Measurements from ENCODE around the gene B4GALT4.

The B4GALT4 gene

DNA sequence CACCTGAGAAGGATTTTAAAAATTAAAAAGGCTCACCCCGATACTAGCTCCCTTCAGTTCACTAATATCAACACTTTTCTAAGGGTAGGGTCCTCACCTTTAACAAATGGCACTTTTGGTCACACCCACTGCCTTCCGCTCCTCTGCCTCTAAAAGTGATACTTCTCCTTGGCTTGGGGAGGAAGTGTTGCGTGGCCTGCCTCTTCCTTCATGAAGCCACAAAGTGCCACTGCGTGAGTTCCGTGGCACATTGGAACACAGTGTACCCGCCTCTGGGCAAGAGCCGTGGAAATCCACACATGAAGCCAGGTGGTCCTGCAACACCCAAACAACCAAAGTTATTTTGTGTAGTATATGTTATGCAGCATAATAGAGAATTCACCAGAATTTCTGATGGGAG lies 3.9 kb downstream of the B4GALT4 start:
- no peak for DNase-seq

DNA sequence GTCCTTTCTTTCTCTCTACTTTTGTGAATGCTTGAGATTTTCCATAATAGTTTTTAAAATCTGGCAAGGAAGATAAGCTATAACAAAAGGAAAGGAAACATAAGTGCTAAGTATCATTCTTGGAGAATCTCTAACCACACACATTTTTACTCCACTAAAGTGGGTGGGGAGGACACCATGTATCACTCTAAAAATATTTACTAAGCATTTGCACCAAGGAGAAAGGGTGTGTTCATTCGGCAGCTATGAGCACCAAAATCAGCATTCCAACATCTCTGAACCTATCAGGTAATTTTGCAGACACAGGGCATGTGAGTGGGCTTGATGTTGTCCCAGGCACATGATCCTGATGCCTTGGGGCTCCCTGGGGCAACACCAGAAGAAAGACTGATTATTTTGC lies 5.5 kb downstream of the B4GALT4 start:
- DNase-seq: no peak

DNA sequence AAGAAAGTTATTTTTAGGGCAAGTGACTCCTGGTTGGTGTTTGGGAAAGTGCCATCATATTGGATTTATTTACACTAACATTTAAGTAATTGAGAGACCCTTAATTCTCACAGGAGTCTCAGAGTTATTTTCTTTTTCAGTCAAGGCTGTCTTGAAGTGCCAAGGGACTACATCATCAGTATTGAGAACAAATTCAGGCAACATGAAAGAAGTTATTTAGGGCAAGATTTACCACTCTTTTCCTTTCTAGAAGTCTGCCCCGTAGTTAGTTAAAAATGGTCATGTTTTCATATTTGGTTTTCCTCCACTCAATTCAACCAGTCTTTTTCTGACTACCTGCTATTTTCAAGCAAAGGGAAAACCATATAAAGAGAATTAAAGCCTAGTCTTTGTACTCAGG lies 6.1 kb downstream of the B4GALT4 start:
- DNase-seq: no peak

DNA sequence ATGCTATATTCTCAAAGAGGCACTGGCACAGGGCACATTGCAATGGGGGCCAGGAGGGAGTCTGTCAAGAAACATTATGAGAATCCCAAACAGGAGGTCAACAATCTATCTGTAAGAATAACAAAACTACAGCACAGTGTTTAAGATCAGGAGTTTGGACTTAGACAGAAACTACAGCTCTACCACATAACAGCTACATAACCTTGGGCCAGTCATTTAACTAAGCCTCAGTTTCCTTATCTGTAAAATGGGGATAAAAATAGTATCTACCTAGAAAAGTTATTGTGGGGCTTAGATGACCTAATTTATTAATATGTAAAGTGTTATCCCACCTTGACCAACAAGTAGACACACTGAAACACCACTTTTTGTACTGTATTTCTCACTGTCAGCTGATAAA lies 9.9 kb downstream of the B4GALT4 start:
- no peak for DNase-seq

DNA sequence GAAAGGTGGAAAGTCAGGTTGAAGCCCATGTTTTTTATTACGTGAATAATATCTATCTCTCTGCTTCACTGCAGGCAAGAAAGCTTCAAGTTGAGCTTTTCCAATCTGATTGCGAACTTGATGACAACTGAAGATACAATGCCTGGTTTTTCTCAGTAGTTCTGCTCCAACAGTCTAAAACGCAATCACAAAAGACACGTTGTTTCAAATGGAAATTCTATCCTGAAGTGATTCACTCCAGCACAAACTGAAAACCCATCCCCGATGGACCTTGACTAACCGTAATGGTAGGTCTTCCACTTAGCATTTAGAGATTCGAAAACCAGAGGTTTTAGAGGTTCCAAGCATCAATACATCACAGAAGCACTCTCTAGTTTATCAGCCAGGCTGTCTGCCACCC lies 10.6 kb downstream of the B4GALT4 start:
- DNase-seq: no peak

DNA sequence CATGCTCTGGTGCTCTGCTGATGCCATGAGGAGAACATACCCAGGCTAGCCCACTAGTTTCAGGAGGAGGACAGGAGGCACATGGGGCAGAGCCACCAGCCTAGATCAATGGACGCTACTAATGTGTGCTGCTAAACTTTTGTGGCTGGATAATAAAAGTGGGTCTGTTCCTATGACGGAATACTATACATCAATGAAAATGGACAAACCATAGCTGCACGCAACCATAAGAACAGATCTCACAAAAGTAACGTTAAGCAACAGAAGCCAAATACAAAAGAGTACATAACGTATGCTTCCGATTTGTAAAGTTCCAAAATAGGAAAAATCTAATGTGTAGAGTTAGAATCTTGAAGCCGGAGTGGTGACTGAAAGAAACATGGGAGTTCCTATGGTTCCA lies 11.5 kb downstream of the B4GALT4 start:
- DNase-seq: no peak

DNA sequence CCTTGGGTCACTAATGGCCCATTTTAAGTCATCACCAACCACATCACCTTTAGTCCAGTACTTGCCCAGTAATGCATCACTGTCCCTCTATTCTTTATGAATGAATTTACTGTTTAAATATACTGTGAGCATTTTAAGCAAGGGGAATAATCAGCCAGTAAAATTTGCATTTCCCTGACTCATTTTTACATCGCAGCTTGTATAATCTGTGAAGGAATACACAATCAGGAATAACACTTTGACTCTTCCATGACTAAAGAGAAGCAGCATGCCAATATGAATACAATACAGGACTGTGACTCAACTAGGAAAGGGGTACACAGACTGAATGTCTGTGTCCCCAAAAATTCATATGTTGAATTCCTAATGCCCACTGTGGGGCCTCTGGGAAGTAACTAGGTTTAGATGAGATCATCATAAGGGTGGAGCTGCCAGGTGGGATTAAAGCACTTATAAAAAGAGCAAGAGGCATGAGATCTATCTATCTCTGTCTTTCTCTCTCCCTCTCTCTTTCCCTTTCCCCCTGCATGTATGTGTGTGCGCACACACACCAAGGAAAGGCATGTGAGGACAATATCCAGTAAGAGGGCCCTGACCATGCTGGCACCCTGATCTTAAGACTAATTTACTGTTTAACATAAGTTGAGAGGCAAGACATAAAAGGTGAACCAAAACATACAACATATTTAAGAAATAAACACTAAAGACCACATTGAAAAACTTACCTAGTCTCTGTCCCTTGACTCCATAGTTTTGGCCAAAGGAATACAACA lies 12.1 kb downstream of the B4GALT4 start:
- DNase-seq: no peak

DNA sequence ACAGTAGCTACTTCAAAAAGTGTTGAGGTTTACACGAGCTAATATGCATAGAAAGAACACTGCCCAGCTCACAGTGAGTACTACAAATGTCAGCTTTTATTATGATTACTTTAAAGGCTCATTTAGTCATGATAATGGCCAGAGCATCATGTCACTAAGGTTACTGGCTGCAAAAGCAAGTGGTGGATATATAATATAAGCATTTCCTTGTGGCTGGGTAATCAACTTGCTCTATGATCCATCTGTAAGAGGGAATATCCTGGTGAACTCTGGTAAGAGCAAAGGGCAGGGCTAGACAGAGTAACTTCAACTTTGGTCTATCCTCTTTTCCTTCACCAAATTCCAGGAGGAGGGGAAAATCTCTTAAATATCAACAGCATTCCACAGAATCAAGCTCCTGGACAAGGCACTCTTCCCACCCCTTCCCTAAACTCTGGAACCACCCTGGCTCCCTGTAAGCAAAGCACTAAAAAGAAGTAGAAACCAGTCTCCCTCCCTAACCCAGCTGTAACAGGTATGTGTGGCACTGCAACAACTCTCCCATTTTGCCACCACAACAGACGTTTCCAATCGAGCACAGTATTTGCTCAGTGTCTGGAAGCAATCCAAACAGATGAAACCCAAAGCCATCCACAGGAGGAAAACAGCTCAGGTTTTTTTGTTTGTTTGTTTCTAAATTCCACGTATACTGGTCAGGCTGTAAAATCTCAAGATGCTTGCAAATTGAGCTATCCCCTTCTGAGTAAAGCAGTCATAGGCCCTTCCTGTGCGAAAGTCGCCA lies 13.4 kb downstream of the B4GALT4 start:
- no peak for DNase-seq

DNA sequence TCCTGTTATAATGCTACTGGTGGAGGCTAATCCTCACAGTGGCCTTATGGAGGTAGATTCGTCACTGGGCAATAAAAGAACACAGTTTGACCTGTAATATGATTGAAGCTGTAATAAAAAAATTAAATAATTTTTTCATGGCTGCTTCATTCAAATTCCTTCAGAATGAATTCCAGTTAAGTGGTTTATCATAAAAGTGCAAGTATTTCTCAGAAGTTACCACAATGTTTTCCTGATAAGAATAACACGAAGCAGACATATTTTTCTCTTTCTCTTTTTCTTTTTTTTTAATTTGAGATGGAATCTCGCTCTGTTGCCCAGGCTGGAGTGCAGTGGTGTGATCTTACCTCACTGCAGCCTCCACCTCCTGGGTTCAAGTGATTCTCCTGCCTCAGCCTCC lies 15.6 kb downstream of the B4GALT4 start:
- DNase-seq: no peak

DNA sequence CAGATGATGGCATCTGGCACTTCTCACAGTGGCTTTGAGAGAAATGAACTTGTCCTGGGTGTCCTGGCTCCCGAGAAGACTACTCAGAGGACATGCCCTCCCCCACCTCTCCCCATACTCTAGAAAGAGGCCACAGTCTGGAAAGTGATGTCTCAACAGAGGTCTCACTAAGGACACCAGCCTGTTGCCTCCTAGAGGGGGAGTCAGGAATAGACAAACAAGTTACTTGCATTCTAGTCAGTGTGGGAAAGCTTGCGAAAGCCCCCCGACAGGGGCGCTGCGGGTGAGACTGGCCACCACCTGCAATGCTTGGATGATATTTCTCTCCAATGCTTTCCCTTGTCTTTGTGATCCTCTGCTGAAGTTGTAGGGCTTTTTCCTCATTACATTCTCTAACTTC lies 17.2 kb downstream of the B4GALT4 start:
- DNase-seq: no peak

DNA sequence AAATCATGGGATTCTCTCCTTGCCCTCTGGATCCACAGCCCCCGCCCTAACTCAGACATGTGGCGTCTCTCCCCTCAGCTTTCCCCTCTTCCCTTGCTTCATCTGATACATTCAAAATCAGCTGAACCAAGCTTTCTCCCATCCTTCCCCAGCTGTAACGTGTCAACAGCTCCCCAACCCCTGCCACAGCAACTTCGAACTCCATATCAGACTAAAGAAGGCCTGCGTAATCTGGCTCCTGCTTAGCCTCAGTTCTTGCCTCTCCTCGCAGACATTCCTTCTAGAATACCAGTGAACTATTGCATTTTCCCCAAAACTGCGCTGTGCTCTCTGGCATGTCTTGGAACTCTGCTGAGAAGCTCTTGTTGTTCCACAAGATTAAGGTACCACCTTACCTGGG lies 18.3 kb downstream of the B4GALT4 start:
- DNase-seq: no peak

DNA sequence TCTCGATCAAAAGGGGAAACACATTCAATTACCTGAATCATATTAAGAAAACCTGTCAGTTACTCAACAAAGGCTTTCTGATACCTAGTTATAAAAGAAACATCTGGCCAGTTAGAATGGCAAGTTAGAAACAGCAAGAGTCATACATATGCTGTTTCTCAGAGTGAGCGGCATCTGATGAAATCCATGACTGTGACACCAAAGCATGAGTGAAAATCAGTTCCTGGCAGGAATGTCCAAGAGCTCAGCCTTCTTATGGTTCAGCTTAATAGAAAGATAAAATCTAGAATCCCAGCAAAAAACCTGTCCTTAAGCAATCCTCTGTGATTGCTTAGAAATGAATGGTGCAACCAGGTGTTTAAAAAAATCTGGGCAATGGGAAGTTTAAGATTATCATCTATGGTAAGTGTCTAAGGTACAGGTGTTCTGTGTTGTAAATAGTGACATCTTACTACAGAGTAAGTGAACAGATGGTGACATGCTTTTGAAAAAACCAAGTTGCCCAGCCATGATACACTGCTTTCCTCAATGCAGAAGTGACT lies 18.8 kb downstream of the B4GALT4 start:
- DNase-seq: no peak

DNA sequence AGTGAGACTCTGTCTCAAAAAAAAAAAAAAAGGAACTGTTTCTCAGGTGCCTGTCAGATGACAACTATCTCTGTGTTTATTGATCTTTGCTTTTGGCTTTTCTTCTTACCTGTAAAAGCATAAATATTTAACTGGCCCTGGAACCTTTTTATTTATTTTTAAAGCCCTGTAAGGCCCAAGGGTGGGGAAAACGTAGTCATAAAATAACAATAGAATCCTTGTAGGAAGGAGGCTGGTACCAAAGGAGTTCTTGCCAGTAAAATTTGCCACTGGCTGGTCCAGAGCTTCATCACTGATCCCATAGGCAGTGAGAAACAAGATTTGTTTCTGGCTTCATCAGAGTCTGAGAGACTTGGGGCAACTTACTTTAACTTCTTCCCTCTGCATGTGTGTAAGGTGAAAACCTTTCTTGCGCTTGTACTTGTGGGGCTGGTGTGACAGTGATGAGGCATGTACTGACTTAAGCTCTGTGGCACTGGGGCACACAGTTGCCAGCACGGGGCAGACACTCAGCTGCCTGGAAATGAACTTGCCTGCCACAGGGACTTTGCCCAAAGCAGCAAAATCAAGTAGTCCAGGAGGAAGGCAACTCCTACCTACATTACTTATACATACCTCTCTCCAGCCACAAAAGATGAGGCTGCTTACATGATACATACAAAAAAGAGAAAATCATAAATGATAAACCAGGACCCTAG lies 19.6 kb downstream of the B4GALT4 start:
- no peak for DNase-seq

DNA sequence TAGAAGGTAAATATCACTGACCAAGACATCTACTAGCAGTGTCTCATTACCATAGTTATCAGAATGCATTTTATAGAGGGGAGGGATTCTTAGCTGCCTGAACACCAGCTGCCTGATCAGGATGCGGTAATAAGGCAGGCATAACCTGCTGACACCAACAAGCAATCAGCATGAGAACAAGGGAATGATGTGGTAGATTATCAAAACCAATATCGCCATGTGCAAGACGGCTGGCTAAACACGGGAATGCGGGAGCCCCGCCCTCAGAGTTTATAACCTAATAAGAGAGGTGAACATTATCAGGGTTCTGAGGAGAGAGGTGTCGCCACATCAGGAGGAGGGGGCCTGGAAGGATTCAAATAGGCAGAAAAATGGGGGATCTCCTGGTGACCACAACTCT lies 20.5 kb downstream of the B4GALT4 start:
- DNase-seq: no peak

DNA sequence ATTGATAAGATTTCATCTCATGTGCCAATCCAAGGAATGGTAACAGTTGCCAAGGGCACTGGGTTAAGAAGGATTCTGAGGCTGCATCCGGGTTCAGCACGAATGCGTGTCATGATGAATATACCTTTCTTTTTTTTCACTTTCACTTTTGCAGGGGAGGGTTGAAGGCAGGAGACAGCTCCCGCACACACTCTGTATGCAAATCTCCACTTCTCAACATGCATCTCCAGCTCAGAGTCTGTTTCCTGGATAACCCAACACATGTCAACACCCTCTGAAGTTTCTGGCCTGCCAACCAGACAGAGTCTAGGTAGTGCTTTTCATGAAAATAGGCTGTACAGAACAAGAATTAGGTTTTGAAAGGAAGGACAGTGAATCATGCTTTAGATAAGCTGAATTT lies 21.6 kb downstream of the B4GALT4 start:
- DNase-seq: no peak

DNA sequence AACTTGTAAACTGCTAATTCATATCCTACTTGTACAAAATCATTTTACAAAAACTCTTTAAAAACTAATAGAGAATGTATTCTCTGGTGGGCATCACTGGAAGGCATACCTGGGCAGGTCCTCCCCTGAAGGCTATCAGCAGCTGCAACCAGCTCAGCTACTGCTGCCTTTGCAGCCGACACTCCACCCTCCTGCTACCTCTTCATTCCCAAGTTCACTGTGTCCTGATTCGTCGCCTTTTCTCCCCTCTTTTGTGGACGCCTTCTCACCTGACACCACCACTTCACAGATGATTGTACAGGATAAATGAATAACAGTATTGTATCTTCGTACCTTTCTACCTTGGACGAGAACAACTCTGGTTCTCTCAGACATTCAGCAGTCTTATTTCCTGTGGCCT lies 28.9 kb downstream of the B4GALT4 start:
- DNase-seq: no peak

DNA sequence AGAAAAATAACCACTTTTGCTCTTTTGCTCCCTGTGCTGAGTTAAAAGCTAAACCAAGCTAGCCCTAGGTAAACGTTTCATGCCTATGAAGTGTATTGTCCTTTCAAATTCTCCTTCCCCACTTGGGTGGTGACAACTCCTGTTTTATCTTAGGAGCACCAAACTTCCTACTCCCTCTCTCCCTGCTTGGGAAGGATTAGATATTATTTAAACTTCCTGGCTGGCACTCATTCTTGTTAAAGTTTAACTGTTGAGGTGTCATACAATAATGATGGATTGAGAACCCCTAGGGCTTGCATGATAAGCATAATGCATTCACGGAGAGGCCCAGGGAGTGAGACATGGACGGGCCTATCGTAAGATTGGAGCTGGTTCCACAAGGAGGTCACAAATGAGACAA lies 29.5 kb downstream of the B4GALT4 start:
- DNase-seq: no peak

DNA sequence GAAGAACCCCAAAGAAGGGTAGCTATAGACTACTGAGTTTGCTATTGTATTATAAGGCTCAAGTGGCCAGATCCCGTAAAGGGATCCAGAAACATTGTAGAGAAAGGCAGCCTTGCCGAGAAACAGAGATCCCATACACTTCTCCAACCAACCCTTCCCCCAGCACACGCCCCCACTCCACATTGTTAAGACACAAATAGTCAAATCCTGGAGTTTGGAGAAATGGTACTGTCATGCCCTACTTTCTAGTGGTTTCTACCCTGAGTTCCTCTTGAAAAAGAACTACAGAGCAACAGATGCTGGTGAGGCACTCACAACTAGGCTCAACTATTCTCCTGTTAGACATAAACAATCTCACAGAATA lies 33.2 kb downstream of the B4GALT4 start:
- DNase-seq: no peak

DNA sequence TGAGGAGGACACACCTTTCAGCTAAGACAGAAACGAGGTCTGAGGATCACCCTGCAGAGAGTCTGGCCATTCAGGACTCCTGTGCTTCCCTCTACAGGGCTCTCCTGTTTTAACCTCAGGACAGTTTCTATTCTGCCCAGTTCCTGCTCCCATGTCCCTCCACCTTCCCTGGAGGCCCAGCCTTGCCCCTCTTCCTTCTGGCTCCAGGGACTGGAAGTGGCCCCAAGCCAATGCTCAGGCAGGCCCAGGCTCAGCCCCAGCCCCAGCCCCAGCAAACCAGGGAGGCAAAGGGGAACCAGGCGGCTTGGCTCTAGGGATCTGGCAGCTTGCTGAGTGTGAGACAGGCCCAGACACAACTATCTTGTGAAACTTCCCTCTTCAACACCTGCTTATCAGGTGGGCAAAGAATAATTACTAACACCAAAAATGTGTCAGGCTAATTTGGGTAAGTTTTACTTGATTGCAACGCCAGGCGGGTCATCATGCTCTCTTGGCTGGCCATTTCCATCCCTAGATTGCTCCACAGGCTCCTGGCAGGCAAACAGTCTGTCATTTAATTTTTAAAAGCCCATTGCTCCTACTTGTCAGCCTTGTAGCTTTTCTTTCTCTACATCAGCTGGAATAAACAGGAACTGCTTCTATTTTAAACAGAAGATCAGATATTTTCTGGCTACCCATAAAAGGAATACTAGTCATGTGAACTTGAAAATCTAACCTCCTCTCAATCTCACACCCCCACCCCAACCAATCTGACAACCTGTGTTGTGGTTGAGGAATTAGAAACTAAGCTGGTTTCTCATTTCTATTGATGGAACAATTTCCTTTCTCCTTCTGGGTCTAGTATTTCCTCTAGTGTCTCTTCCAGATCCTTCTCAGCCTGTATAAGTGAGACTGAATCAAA lies 33.8 kb downstream of the B4GALT4 start:
- DNase-seq: no peak

DNA sequence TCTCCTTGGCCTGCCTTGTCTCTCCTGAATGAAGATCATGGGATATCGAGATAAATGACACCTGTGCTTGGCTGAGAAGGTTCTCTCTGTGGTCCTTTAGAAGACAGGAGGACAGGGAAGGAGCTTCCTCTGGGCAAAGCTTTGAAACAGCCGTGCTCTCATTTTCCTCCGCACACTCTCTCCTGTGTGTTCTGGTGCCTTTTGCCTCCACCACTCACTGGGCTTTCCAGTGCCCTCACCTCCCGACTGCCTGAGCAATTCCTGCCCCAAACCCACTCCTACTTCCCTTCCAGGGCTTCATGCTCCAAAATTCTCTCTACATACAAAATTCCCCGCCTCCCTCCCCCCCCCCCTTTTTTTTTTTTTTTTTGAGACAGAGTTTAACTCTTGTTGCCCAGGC lies 35.0 kb downstream of the B4GALT4 start:
- DNase-seq: no peak

DNA sequence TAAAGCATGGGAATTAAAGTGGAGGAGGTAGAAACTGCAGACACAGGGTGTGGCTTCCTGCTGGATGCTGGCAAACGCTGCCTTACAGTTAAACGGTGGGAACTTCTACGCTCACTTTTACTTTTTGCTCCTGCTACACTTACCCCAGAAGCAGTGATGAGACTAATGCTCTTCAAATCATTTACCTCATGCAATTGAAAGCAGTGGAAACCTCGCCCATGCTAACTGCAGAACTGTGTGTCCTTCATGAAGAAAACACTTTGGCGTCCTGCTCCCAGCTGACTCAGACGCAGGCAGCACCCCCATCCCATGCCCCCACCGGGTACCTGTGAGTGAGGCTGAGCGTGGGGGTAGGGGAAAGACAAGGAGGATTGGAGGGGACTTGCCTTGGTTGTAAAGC lies 35.5 kb downstream of the B4GALT4 start:
- no peak for DNase-seq

DNA sequence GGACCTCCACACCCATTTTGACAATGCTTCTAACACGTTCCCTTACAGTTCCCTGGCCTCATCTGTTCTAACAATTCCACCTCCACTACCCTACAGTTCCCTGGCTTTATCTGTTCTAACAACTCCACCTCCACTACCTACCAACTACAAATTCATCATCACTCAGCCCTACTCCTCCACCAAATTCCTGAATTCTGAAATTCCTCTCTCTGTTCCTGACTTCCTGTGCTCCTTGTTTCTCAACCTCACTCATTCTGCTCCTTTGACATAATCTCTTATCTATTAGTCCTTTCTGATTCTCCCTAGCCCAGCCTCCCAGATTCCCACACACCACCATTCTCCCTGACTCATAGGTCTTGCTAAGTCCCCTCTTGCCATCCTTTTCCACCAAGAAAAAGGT lies 44.8 kb downstream of the B4GALT4 start:
- DNase-seq: no peak

DNA sequence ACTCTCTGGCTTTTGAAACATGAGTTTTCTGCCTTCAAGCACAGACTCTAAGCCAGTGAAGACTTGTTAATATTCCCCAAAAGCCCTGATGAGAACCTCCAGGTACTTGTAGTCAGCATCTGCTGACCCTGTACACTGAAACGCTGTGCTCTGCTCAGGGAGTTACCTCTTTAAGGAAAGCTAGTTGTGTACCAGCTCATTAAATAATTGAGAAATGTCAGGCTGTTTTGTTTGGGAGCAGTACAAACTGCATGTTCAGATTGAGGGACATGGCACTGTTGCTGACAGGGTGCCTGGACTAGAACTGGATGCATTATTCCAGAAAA lies 45.6 kb downstream of the B4GALT4 start:
- no peak for DNase-seq

Measured in activated gamma-delta T cell (primary cell).